H7 (cell line): ENCODE results near the gene ZSCAN25. TPM values are rescaled to one million over a fixed set of nuclear protein-coding genes. Genes with fewer than 3 reads are reported as not detected.
A peak's percentile ranks its signal among the peaks of the same experiment; 100 is the strongest.
"Not testable (repeated sequence)": the region's sequence is repeated elsewhere in the genome, so short reads cannot be mapped to it uniquely, and the experiment has no call there.

Experiments used
- DNase-seq: peaks from one replicate; pipeline ENCODE4 v3.0.0; 2012
- H3K27me3 ChIP-seq: 2 replicates; pipeline ENCODE4 v1.6.0; 2011; ENCODE audit warnings: mild to moderate bottlenecking, low read length; ENCODE audit not compliant: control insufficient read depth, insufficient read depth
- H3K36me3 ChIP-seq: replicated peaks from 2 replicates; pipeline ENCODE4 v1.5.1; 2011; ENCODE audit warnings: low read length; ENCODE audit not compliant: control insufficient read depth, insufficient read depth
- H3K4me3 ChIP-seq: 2 replicates; pipeline ENCODE4 v1.5.1; 2011; ENCODE audit warnings: low read depth, mild to moderate bottlenecking, control low read depth, low read length, moderate library complexity; ENCODE audit not compliant: insufficient read depth
- total RNA-seq: library from RNA; depleted of rRNA; stranded (reverse); fragments of >200 nt; shearing (Covaris generic); gene quantifications from 2 replicates; pipeline ENCODE4 v1.2.3, GENCODE V29; 2014; rRNA removed

Gene ZSCAN25
- 12.5 and 13.2 TPM in 2 replicates for total RNA-seq

GRCh38 chr7:99616359-99617191 lies at the start of gene ZSCAN25:
TSS of gene ZSCAN25 (plus strand) at chr7:99616946. CDS start at chr7:99619607, 2,661 bp downstream.
- peak within 1 kb of the TSS; percentile 94 for H3K4me3 ChIP-seq
- peak; percentile 94 for DNase-seq
- no peaks in the 10 kb centered on the region for H3K27me3 ChIP-seq
- H3K36me3 ChIP-seq, result peaks cover 25% of the 10 kb centered on the region

GRCh38 chr7:99568770-99569169 lies 48.0 kb upstream of the ZSCAN25 start:
- DNase-seq, H3K27me3 ChIP-seq, H3K4me3 ChIP-seq: not testable (repeated sequence)
- H3K36me3 ChIP-seq, result peaks cover 24% of the 10 kb centered on the region

- peaks cover 13% of the 10 kb centered on the region for H3K36me3 ChIP-seq
- no peaks in the 10 kb centered on the region for H3K27me3 ChIP-seq
- DNase-seq, result no peak
- H3K4me3 ChIP-seq, result no peak overlapping the region
Observed at GRCh38 chr7:99571768-99572167, 45.0 kb upstream of the ZSCAN25 start.

GRCh38 chr7:99573257-99573656 lies 43.5 kb upstream of the ZSCAN25 start:
- no peak for DNase-seq
- H3K27me3 ChIP-seq, result no peaks in the 10 kb centered on the region
- H3K36me3 ChIP-seq, result peaks cover 13% of the 10 kb centered on the region
- H3K4me3 ChIP-seq, result no peak overlapping the region

- peaks cover 8% of the 10 kb centered on the region for H3K36me3 ChIP-seq
- no peak for DNase-seq
Observed at GRCh38 chr7:99576251-99576650, 40.5 kb upstream of the ZSCAN25 start.

GRCh38 chr7:99579281-99579955 lies 37.3 kb upstream of the ZSCAN25 start:
- no peak for DNase-seq
- Histone ChIP-seq H3K36me3 (no peaks in the 10 kb centered on the region), H3K27me3 (no peaks in the 10 kb centered on the region; the same call in 1 of the 2 replicates), H3K4me3 (peak overlapping the region; percentile 47; the same call in 1 of the 2 replicates)

More at GRCh38 chr7:99576251-99576650, 40.5 kb upstream of the ZSCAN25 start:
- no peak overlapping the region for H3K4me3 ChIP-seq
- no peaks in the 10 kb centered on the region for H3K27me3 ChIP-seq

GRCh38 chr7:99579956-99580777 lies 36.6 kb upstream of the ZSCAN25 start:
- Histone ChIP-seq H3K36me3 (no peaks in the 10 kb centered on the region), H3K27me3 (no peaks in the 10 kb centered on the region; the same call in 1 of the 2 replicates), H3K4me3 (peak overlapping the region; percentile 47)
- peak; percentile 85 for DNase-seq

- peak overlapping the region; percentile 47 for H3K4me3 ChIP-seq
- not testable (repeated sequence) for H3K27me3 ChIP-seq, DNase-seq, H3K36me3 ChIP-seq
Observed at GRCh38 chr7:99580778-99581332, 35.9 kb upstream of the ZSCAN25 start.

- no peak overlapping the region for H3K4me3 ChIP-seq
- no peak for DNase-seq
- H3K27me3 ChIP-seq, result no peaks in the 10 kb centered on the region; the same call in 1 of the 2 replicates
- no peaks in the 10 kb centered on the region for H3K36me3 ChIP-seq
Observed at GRCh38 chr7:99588868-99589267, 27.9 kb upstream of the ZSCAN25 start.

- DNase-seq, result no peak
- no peak overlapping the region for H3K4me3 ChIP-seq
- no peaks in the 10 kb centered on the region for H3K27me3 ChIP-seq
- no peaks in the 10 kb centered on the region for H3K36me3 ChIP-seq
Observed at GRCh38 chr7:99594948-99595745, 21.6 kb upstream of the ZSCAN25 start.

GRCh38 chr7:99596408-99596955 lies 20.3 kb upstream of the ZSCAN25 start:
- no peak for DNase-seq
- no peaks in the 10 kb centered on the region for H3K27me3 ChIP-seq
- H3K36me3 ChIP-seq, result no peaks in the 10 kb centered on the region
- H3K4me3 ChIP-seq, result no peak overlapping the region

GRCh38 chr7:99597762-99598501 lies 18.8 kb upstream of the ZSCAN25 start, which contains the start of gene TMEM225B:
TSS of gene TMEM225B (plus strand) at chr7:99598267. CDS start at chr7:99604389, 6,122 bp downstream.
- H3K4me3 ChIP-seq, result peak within 1 kb of the TSS; percentile 28; the same call in 1 of the 2 replicates
- DNase-seq, result peak; percentile 64
- no peaks in the 10 kb centered on the region for H3K27me3 ChIP-seq
- no peaks in the 10 kb centered on the region for H3K36me3 ChIP-seq
